Choroid plexus epithelial cell (primary cell): ENCODE measurements around the gene SYT14.

ENCODE experiments used
- DNase-seq: peaks from one replicate; pipeline ENCODE4 v3.0.0-alpha.2; 2010; ENCODE audit warnings: low read depth
- H3K4me3 ChIP-seq: 2 replicates; pipeline ENCODE4 v1.5.1; 2011; ENCODE audit warnings: low read depth, mild to moderate bottlenecking, control low read depth, low read length, moderate library complexity
- CTCF ChIP-seq: conservative IDR thresholded peaks from 2 replicates; pipeline ENCODE4 v1.5.1; 2011; ENCODE audit warnings: low read depth, mild to moderate bottlenecking, control low read depth, inconsistent platforms, low read length, moderate library complexity

Gene SYT14

GRCh38 chr1:210085359-210085758, 147.3 kb downstream of the SYT14 start:
- no peak overlapping the region for H3K4me3 ChIP-seq
- no peak for TF ChIP-seq CTCF
- no peak for DNase-seq

GRCh38 chr1:210087058-210087457, 149.0 kb downstream of the SYT14 start:
- no peak for DNase-seq
- TF ChIP-seq CTCF: no peak
- no peak overlapping the region for H3K4me3 ChIP-seq

GRCh38 chr1:210089855-210090254, 151.8 kb downstream of the SYT14 start:
- no peak for DNase-seq
- H3K4me3 ChIP-seq: no peak overlapping the region
- TF ChIP-seq CTCF: no peak

- no peak for TF ChIP-seq CTCF
- DNase-seq: no peak
- H3K4me3 ChIP-seq: no peak overlapping the region
Measured at GRCh38 chr1:210092366-210092765, 154.3 kb downstream of the SYT14 start.

- no peak for DNase-seq
- TF ChIP-seq CTCF: no peak
- no peak overlapping the region for H3K4me3 ChIP-seq
Measured at GRCh38 chr1:210093461-210093860, 155.4 kb downstream of the SYT14 start.

- no peak for TF ChIP-seq CTCF
- DNase-seq: no peak
- H3K4me3 ChIP-seq: no peak overlapping the region
Measured at GRCh38 chr1:210098356-210098755, 160.3 kb downstream of the SYT14 start.

GRCh38 chr1:210099921-210100320, 161.9 kb downstream of the SYT14 start:
- no peak for DNase-seq
- no peak overlapping the region for H3K4me3 ChIP-seq
- no peak for TF ChIP-seq CTCF
